Anterior cingulate cortex (tissue), 58 donors: ENCODE data around the gene PRKN.
A peak's percentile ranks its signal among the peaks of the same experiment; 100 is the strongest.
"Not testable (repeated sequence)": the region's sequence is repeated elsewhere in the genome, so short reads cannot be mapped to it uniquely, and the experiment has no call there.

Experiments used
- DNase-seq, 58 donors: peaks; one replicate each; lab custom pipeline; 2025; lab: John Stamatoyannopoulos, UW

PRKN gene

DNA sequence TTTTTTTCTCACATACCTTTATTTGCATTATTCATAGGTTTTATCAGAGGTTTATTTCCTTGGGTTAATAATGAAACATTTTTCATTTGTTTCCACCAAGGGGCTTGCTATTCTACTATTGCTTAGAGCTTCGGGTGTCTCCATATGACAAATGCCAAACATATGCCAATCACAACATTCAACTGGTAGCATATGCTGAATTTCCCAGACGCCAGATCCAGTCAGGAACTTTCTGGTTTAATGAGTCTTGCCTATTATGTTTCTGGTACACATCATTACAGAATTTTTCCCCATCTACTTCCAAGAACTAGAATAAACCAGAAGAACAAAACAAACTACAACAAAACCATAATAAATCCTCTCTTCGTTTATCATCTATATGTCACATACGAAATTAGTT is 180.7 kb downstream of the PRKN start:
- no peak for DNase-seq

- no peak for DNase-seq
These were observed 184.3 kb downstream of the PRKN start for GRCh38 chr6:162543221-162543620.

GRCh38 chr6:162541019-162541601 is 186.5 kb downstream of the PRKN start:
- no peak for DNase-seq

DNA sequence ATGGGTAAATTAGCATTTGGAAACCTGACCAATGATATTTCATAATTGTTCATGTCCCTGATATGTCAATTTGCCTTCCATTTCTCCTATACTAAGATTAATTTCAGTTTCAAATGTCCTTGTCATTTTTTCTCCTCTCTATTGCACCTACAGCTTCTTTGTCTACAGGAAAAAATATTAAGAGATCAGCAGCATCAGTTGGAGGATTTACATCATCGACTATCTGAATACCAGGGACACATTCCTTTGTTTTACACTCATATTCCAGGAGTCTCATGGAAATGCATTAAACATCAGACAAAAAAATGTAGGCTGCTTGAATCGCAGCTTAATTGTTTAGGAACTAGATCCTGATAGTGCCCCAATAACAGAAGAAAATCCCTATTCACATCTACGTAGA is 188.2 kb downstream of the PRKN start:
- no peak for DNase-seq

DNA sequence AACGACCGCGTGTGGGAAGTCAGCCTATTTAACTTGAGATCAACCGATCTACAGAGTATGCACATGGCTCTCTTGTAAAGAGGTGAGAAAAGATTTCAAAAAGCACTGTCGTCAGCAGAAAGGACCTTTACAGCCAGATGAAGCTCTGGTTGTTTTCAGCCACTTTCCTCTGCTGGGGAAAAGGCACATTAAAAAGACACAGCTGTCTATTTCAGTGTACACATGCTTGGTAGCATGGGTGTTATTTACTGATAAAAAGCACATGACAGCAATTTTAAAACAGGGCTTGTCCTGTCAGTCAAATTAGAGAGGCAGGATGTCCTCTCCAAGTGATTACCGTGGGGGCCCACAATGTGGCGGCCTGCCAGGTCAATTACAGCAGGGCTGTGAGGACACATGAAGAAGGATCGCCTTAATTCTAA is 188.9 kb downstream of the PRKN start:
- peak in 3 of 58 donors; percentile 8 to 20 (median 10) for DNase-seq

GRCh38 chr6:162533009-162533400 is 194.6 kb downstream of the PRKN start:
- DNase-seq: no peak

GRCh38 chr6:162532283-162533008 is 195.1 kb downstream of the PRKN start:
- no peak for DNase-seq

DNA sequence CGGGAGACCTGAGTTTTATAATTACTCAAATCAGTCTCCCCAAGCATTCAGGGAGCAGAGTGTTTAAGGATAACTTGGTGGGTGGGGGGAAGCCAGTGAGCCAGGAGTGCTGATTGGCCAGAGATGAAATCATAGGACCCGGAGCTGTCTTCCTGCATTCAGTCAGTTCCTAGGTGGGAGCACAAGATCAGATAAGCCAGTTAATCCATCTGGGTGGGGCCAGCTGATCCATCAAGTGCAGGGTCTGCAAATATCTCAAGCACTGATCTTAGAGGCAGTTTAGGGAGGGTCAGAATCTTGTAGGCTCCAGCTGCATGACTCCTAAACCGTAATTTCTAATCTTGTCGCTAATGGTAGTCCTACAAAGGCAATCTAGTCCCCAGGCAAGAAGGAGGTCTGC is 196.2 kb downstream of the PRKN start:
- not testable (repeated sequence) for DNase-seq

GRCh38 chr6:162528538-162528937 is 199.0 kb downstream of the PRKN start:
- no peak for DNase-seq

- DNase-seq: no peak
These were observed 200.6 kb downstream of the PRKN start for GRCh38 chr6:162526960-162527359.

GRCh38 chr6:162525181-162525580 is 202.4 kb downstream of the PRKN start:
- DNase-seq: no peak

DNA sequence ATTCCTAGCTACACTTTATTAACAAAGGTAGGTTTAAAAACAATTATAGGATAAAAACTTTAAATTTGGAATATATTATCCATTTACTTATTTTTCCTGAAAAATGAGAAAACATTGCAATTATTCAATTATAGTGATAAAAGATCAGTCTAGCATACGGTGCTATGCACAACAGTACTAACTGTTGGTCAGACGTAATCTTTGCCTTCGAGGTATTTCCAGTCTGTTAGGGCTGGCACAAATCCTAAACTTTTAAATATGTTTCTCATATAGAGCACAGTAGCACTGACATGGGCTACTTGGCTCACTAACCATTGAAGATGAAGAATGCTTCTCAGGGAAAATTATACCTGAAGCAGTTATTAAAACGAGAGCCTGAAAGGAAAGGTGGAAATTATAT is 214.8 kb downstream of the PRKN start:
- DNase-seq: no peak

DNA sequence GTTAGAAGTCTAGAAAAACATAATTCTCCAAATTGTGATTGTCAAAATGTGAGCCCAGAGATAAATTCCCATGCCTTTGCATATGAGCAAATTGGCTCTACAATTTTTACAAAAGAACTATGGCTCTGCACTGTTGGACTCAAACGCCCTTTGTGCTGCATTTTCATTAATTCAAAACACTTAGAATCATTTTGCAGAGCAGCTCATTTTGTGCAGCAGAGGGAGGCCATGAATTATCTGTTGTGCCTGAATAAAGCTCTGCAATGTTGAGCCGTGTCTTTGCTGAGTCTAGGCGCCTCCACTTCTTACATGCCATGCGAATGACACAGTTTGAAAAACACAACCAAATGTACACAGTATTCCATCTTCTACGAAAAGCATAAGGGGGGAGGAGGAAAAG is 230.2 kb downstream of the PRKN start:
- peak in 5 of 58 donors; percentile 4 to 18 (median 10) for DNase-seq

- no peak for DNase-seq
These were observed 233.6 kb downstream of the PRKN start for GRCh38 chr6:162493917-162494316.

DNA sequence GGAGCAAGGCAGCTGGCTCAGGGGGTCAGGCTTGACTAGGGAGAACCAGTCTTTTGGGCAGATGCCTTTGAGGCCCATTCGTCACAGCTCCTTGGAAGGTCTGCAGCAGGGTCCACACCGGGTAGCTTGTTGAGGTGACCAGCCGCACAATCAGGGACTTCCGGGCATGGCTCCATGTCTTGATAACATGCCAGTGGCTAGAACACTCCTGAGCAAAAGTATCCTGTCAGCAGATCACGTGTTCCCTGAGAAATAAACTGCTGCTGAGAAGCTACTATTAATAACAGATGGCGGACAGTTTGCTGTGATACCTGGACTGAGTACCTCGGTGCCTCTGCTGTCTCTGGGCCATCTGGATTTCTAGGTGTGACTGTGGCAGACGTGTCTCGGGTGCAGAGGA is 235.9 kb downstream of the PRKN start:
- DNase-seq: no peak

DNA sequence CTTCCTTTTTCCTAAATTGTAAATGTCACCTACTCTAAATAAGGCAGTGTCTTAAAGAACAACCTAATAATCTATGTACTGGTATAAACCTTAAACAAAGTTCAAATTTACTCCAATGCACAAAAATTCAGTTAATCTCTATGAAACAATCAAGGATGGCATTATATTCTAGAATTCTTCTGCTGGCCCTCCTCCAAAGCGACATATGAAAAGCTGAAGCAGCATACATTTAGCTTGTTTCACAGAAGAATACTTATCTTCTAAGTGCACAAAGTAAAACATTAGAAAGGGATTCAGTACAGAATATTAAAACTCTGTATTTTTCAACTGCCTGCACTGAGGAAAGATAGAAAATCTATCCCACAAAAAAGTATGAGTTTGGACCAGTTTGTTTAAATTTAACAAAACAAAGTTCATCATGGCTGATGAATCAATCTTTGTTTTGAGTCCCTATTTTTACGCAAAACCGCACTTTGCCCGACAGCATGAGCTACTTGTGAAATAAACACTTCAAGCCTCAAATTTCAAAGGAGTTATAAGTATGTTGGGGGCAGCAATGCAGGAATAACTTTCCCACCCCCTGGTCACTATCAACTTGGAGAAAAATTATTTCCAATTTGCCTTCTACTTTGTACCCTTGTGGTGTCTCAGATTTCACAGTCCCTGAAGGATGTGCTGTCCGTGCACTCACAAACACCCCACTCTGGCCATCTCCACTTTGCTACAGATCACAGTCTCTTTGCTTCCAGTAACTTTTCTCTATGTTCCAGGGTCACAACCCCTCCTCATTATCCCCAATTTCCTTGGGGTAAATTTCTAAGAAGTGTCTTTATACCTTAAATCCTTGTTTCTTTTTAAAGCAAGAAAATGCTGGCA is 238.2 kb downstream of the PRKN start:
- DNase-seq: no peak

DNA sequence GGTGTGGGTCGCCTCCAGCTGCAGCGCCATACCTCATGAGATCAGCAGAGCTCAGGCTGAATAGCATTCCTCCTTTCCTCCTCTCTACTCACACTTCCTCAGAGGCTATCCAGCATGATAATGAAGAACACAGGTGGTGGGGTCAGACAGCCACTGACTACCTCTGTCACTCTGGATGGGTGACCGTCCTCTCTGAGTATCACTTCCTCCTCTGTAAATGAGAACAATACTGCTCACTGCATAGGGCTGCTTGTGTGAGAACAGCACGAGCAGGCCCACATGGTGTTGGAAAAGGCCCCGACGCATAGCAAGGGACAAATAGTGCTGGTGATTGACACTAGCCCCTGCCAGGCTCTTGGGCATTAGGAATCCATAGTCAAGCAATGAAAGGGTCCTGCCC is 239.1 kb downstream of the PRKN start:
- no peak for DNase-seq

DNA sequence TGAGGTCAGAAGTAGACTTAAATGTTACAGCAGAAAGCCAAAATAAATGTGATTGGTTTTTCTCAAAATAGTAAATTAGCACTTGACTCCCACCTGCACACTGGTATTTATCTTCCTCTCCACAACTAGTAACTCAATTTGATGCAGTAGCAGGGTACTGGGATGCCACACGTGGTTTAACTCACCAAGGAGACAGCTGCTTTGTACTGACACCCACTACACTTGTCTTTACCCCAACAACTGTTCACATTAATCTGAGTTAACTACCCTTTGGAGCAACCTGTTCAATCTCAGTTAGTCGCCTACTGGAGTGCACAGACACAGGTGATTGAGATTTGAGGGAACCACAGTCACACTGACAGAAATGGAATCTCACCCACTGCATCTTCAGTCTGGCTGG is 242.1 kb downstream of the PRKN start:
- no peak for DNase-seq

DNA sequence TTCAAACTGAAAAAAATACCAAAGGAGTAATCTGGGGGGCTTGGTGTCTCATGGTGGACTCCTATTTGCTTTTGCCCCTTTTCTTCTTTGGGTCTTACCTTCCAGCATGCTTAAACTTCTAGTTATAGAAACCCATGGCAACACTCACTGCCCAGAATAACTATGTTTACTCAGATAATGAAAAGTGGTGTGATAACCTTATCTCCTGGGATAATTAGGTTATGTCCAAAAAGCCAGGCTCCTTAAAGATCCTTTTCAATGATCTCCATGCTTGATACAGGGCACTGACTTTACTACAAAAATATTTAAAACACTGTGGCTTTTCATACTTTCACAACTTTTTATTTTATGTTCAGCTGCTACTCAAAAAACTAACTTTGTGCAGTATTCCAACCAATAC is 245.6 kb downstream of the PRKN start:
- no peak for DNase-seq

GRCh38 chr6:162481320-162481719 is 246.2 kb downstream of the PRKN start:
- no peak for DNase-seq

- DNase-seq: no peak
These were observed 249.3 kb downstream of the PRKN start for GRCh38 chr6:162478192-162478671.
